ENCODE measurements around the gene BLOC1S1. TPM values are rescaled to one million over a fixed set of nuclear protein-coding genes. Genes with fewer than 3 reads are reported as not detected.

The BLOC1S1 gene
- total RNA-seq, 1 experiment from 2014 or later, result 85.5 TPM

- RAD21 ChIA-PET (ENCODE audit: low non-redundant PET in 1 of 2, low total read pairs in 2 of 2, uncharacterized antibody in 2 of 2, unreplicated experiment in 2 of 2), result no interaction called here
- Histone ChIP-seq H3K79me2 (ENCODE audit: insufficient read depth, low read length) (no peaks in the 10 kb centered on the region), H3K9me2 (ENCODE audit: insufficient read depth) (no peaks in the 10 kb centered on the region), H3K27me3 (ENCODE audit: insufficient read depth, low read length) (no peaks in the 10 kb centered on the region), H3K9me3 (ENCODE audit: control insufficient read depth in 1 of 2, insufficient read depth in 1 of 2, low read depth in 1 of 2, low read length in 2 of 2) (no peaks in the 10 kb centered on the region), H3K4me1 (ENCODE audit: control insufficient read depth in 1 of 2, insufficient read depth in 2 of 2, low read length in 2 of 2) (peaks cover 0 to 4% of the 10 kb centered on the region in 2 experiments; a peak in 1 of 4 replicates), H3K4me2 (ENCODE audit: low read length) (no peak overlapping the region), H3K9ac (ENCODE audit: low read length) (no peak overlapping the region), H3K27ac (ENCODE audit: low read depth, low read length) (no peak overlapping the region), H3K4me3 (replicated peaks in 1 of 2; ENCODE audit: low read depth in 1 of 2, low read length in 2 of 2) (no peak overlapping the region), H3K36me3 (ENCODE audit: control insufficient read depth in 1 of 2, insufficient read depth in 2 of 2, low read length in 2 of 2) (no peaks in the 10 kb centered on the region), H2AFZ (ENCODE audit: low read depth, low read length, poor library complexity, severe bottlenecking) (no peak overlapping the region), H4K20me1 (ENCODE audit: insufficient read depth) (no peaks in the 10 kb centered on the region)
- BruUV-seq (replicated peaks), result no TSS peak
- ATAC-seq (no peak), DNase-seq (ENCODE audit: low read depth, low spot score) (no peak)
- TF ChIP-seq CTCF (IDR thresholded peaks at IDR 0.05 in 2 of 3, conservative IDR thresholded peaks at IDR 0.05 in 1 of 3; ENCODE audit: borderline replicate concordance in 1 of 3, insufficient read depth in 1 of 3, low read depth in 2 of 3, low read length in 2 of 3) (no peak), EZH2 (IDR thresholded peaks at IDR 0.05) (no peak), POLR2A (IDR thresholded peaks at IDR 0.05; ENCODE audit: borderline replicate concordance, extremely low read depth, insufficient read depth, insufficient read length) (no peak), YY1 (IDR thresholded peaks at IDR 0.05; ENCODE audit: extremely low read depth, insufficient replicate concordance, low read depth, low read length) (no peak), SP1 (IDR thresholded peaks at IDR 0.05; ENCODE audit: low read depth) (no peak), SIN3A (IDR thresholded peaks at IDR 0.05; ENCODE audit: low read depth) (no peak), EGR1 (IDR thresholded peaks at IDR 0.05; ENCODE audit: low read depth) (no peak)
- CTCF ChIA-PET, result no interaction called here
- intact Hi-C loops (cut with micrococcal nuclease), result no loop called here
- POLR2A ChIA-PET, result no interaction called here
Observed at GRCh38 chr12:55698241-55698955, 17.4 kb upstream of the BLOC1S1 start.

GRCh38 chr12:55698965-55699364 is 16.9 kb upstream of the BLOC1S1 start:
- peaks cover 0 to 4% of the 10 kb centered on the region in 2 experiments; a peak in 1 of 4 replicates for H3K4me1 ChIP-seq (ENCODE audit: control insufficient read depth in 1 of 2, insufficient read depth in 2 of 2, low read length in 2 of 2)
- no peaks in the 10 kb centered on the region for H3K27me3 ChIP-seq (ENCODE audit: insufficient read depth, low read length)
- ATAC-seq, result no peak
- no peak overlapping the region for H3K27ac ChIP-seq (ENCODE audit: low read depth, low read length)
- no peak overlapping the region for H3K9ac ChIP-seq (ENCODE audit: low read length)
- ChIA-PET CTCF (no interaction called here), POLR2A (no interaction called here), RAD21 (ENCODE audit: low non-redundant PET in 1 of 2, low total read pairs in 2 of 2, uncharacterized antibody in 2 of 2, unreplicated experiment in 2 of 2) (no interaction called here)
- BruUV-seq (replicated peaks), result no TSS peak
- no peaks in the 10 kb centered on the region for H4K20me1 ChIP-seq (ENCODE audit: insufficient read depth)
- no peak overlapping the region for H3K4me2 ChIP-seq (ENCODE audit: low read length)
- no peak overlapping the region for H3K4me3 ChIP-seq (replicated peaks in 1 of 2; ENCODE audit: low read depth in 1 of 2, low read length in 2 of 2)
- H3K9me3 ChIP-seq (ENCODE audit: control insufficient read depth in 1 of 2, insufficient read depth in 1 of 2, low read depth in 1 of 2, low read length in 2 of 2), result no peaks in the 10 kb centered on the region
- no peaks in the 10 kb centered on the region for H3K36me3 ChIP-seq (ENCODE audit: control insufficient read depth in 1 of 2, insufficient read depth in 2 of 2, low read length in 2 of 2)
- H3K9me2 ChIP-seq (ENCODE audit: insufficient read depth), result no peaks in the 10 kb centered on the region
- DNase-seq (ENCODE audit: low read depth, low spot score), result no peak
- no peak overlapping the region for H2AFZ ChIP-seq (ENCODE audit: low read depth, low read length, poor library complexity, severe bottlenecking)
- H3K79me2 ChIP-seq (ENCODE audit: insufficient read depth, low read length), result no peaks in the 10 kb centered on the region
- intact Hi-C loops (cut with micrococcal nuclease), result no loop called here
- TF ChIP-seq CBX3 (IDR thresholded peaks at IDR 0.05; ENCODE audit: low read depth) (no peak), ZNF274 (IDR thresholded peaks at IDR 0.05; ENCODE audit: low read depth, low read length) (no peak), TCF7L2 (IDR thresholded peaks at IDR 0.05; ENCODE audit: borderline replicate concordance, extremely low read depth, insufficient read depth, insufficient read length) (no peak), ZBTB33 (IDR thresholded peaks at IDR 0.05; ENCODE audit: extremely low read depth, insufficient replicate concordance, low read length) (no peak), REST (IDR thresholded peaks at IDR 0.05; ENCODE audit: low read depth) (no peak), EGR1 (IDR thresholded peaks at IDR 0.05; ENCODE audit: low read depth) (no peak)
